ENCODE measurements around the gene SLC39A6. TPM values are rescaled to one million over a fixed set of nuclear protein-coding genes. Genes with fewer than 3 reads are reported as not detected.

Gene SLC39A6
- total and polyA plus RNA-seq, 2 of the 13 experiments (the other 11 are each of a cell fraction or from before 2014, with no cell fraction given) = 41.7 to 59.2 TPM

DNA sequence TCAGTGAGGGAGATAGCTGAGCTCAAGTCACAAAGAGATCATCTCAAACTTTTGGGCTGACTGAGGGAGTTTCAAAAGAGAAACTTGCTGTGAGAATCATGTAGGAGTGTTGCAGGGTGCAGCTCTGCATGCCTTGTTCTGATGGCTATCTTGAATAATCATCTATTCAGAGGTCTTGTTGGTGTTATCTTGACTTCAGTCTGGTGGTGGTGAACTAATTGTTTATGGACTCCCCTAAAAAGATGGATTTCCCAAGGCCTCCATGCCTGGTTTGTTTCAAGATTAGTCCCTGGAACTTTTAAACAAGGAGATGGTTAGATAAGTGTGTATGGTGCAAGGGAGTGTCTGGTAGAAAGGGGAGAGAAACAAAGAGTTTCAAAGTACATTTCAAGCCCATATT lies 29.8 kb downstream of the SLC39A6 start (continued):
- no peak for TF ChIP-seq ZNF652 (CRISPR knock-in tag; IDR thresholded peaks at IDR 0.05; ENCODE audit: borderline replicate concordance, low read depth)
- no peak for TF ChIP-seq RBAK (CRISPR knock-in tag; IDR thresholded peaks at IDR 0.05)
- no peak for TF ChIP-seq KLF12 (CRISPR knock-in tag; IDR thresholded peaks at IDR 0.05; ENCODE audit: borderline replicate concordance)
- TF ChIP-seq, protein P1, sequence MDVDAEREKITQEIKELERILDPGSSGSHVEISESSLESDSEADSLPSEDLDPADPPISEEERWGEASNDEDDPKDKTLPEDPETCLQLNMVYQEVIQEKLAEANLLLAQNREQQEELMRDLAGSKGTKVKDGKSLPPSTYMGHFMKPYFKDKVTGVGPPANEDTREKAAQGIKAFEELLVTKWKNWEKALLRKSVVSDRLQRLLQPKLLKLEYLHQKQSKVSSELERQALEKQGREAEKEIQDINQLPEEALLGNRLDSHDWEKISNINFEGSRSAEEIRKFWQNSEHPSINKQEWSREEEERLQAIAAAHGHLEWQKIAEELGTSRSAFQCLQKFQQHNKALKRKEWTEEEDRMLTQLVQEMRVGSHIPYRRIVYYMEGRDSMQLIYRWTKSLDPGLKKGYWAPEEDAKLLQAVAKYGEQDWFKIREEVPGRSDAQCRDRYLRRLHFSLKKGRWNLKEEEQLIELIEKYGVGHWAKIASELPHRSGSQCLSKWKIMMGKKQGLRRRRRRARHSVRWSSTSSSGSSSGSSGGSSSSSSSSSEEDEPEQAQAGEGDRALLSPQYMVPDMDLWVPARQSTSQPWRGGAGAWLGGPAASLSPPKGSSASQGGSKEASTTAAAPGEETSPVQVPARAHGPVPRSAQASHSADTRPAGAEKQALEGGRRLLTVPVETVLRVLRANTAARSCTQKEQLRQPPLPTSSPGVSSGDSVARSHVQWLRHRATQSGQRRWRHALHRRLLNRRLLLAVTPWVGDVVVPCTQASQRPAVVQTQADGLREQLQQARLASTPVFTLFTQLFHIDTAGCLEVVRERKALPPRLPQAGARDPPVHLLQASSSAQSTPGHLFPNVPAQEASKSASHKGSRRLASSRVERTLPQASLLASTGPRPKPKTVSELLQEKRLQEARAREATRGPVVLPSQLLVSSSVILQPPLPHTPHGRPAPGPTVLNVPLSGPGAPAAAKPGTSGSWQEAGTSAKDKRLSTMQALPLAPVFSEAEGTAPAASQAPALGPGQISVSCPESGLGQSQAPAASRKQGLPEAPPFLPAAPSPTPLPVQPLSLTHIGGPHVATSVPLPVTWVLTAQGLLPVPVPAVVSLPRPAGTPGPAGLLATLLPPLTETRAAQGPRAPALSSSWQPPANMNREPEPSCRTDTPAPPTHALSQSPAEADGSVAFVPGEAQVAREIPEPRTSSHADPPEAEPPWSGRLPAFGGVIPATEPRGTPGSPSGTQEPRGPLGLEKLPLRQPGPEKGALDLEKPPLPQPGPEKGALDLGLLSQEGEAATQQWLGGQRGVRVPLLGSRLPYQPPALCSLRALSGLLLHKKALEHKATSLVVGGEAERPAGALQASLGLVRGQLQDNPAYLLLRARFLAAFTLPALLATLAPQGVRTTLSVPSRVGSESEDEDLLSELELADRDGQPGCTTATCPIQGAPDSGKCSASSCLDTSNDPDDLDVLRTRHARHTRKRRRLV (CRISPR knock-in tag; IDR thresholded peaks at IDR 0.05) = no peak

DNA sequence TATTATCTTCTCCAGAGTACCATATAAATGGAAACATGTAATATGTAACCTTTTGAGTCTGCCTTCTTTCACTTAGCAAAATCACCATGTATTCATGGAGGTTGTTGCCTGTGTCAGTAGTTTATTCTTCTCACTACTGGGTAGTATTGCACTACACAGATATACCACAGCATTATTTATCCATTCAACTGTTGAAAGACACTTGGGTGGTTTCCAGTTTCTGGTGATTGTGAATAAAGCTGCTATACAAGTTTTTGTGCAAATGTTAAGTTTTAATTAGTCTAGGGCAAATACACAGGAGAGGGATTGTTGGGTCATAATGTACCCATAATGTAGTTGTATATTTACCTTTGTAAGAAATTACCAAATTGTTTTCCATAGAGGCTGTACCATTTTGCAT lies 32.2 kb downstream of the SLC39A6 start:
- Histone ChIP-seq H3K36me3 (replicated peaks in 1 of 2; ENCODE audit: control insufficient read depth in 1 of 2, insufficient read depth in 2 of 2, low read length in 2 of 2) (no peaks in the 10 kb centered on the region), H3K27me3 (ENCODE audit: control insufficient read depth in 1 of 2, insufficient read depth in 2 of 2, low read length in 2 of 2) (no peaks in the 10 kb centered on the region), H4K20me1 (ENCODE audit: insufficient read depth, low read length) (no peaks in the 10 kb centered on the region), H3K27ac (ENCODE audit: extremely low read length, insufficient read depth, low read length) (no peak overlapping the region), H3K9me3 (ENCODE audit: low read length) (peaks cover 5% of the 10 kb centered on the region; the same call in 1 of the 2 replicates), H3K4me1 (ENCODE audit: insufficient read depth, low read length) (peaks cover 6% of the 10 kb centered on the region; the same call in 1 of the 2 replicates), H3K4me3 (replicated peaks in 1 of 3; ENCODE audit: insufficient read depth in 1 of 3, low read depth in 2 of 3, low read length in 3 of 3) (no peak overlapping the region), H3K4me2 (ENCODE audit: low read depth, low read length) (no peak overlapping the region), H3K79me2 (ENCODE audit: insufficient read depth, low read length) (no peaks in the 10 kb centered on the region), H2AFZ (ENCODE audit: low read length) (no peak overlapping the region), H3K9ac (ENCODE audit: insufficient read depth, low read depth, low read length) (no peak overlapping the region)
- intact Hi-C loops (cut with micrococcal nuclease; ENCODE audit: unreplicated experiment) (loop anchor here (1.0 to 5.0 kb wide), 3 partner anchors 187 to 660 kb away; no protein-coding TSS in a partner anchor), in situ Hi-C loops (cut with HindIII; ENCODE audit: extremely low pct_ligation_motif_present, low pct_unique_long_range_greater_than_20kb) (loop anchor here (10.0 kb wide), 2 partner anchors 318 to 478 kb away; no protein-coding TSS in a partner anchor)
- ATAC-seq (no peak), DNase-seq (ENCODE audit: low spot score) (no peak), FAIRE-seq (no peak)
- BruUV-seq (replicated peaks) = no TSS peak
- ChIA-PET CTCF (ENCODE audit: low intra/inter-chr PET ratio, low total read pairs) (interaction anchor here (5.1 kb wide), 1 partner anchor 188 kb away, joined by 79 read pairs; no protein-coding TSS in a partner anchor), POLR2A (no interaction called here)
- TF ChIP-seq HDAC6 (IDR thresholded peaks at IDR 0.05; ENCODE audit: low read depth, low read length) = no peak
- TF ChIP-seq PAF1 (CRISPR knock-in tag; IDR thresholded peaks at IDR 0.05) = no peak
- TF ChIP-seq GATAD2A (CRISPR knock-in tag; IDR thresholded peaks at IDR 0.05) = no peak
- TF ChIP-seq, protein P2, sequence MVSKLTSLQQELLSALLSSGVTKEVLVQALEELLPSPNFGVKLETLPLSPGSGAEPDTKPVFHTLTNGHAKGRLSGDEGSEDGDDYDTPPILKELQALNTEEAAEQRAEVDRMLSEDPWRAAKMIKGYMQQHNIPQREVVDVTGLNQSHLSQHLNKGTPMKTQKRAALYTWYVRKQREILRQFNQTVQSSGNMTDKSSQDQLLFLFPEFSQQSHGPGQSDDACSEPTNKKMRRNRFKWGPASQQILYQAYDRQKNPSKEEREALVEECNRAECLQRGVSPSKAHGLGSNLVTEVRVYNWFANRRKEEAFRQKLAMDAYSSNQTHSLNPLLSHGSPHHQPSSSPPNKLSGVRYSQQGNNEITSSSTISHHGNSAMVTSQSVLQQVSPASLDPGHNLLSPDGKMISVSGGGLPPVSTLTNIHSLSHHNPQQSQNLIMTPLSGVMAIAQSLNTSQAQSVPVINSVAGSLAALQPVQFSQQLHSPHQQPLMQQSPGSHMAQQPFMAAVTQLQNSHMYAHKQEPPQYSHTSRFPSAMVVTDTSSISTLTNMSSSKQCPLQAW (CRISPR knock-in tag; IDR thresholded peaks at IDR 0.05) = no peak
- no peak for TF ChIP-seq ZNF775 (CRISPR knock-in tag; IDR thresholded peaks at IDR 0.05; ENCODE audit: borderline replicate concordance)
- no peak for TF ChIP-seq ZNF589 (CRISPR knock-in tag; conservative IDR thresholded peaks at IDR 0.05)
